ENCODE measurements around the gene PHRF1.

Gene PHRF1

GRCh38 chr11:563812-564578 lies 12.3 kb upstream of the PHRF1 start:
- no peak for TF ChIP-seq CTCF (IDR thresholded peaks at IDR 0.05; ENCODE audit: low read depth, low read length, missing control alignments)
- in situ Hi-C loops (cut with HindIII; ENCODE audit: low sequenced_read_pairs), result no loop called here
- no peak for DNase-seq (ENCODE audit: low read depth)
- H3K4me3 ChIP-seq (ENCODE audit: low read depth, low read length), result no peak overlapping the region

GRCh38 chr11:565921-566509 lies 10.3 kb upstream of the PHRF1 start:
- no peak for TF ChIP-seq CTCF (IDR thresholded peaks at IDR 0.05; ENCODE audit: low read depth, low read length, missing control alignments)
- DNase-seq (ENCODE audit: low read depth), result no peak
- H3K4me3 ChIP-seq (ENCODE audit: low read depth, low read length), result no peak overlapping the region
- in situ Hi-C loops (cut with HindIII; ENCODE audit: low sequenced_read_pairs), result no loop called here

- no peak for TF ChIP-seq CTCF (IDR thresholded peaks at IDR 0.05; ENCODE audit: low read depth, low read length, missing control alignments)
- in situ Hi-C loops (cut with HindIII; ENCODE audit: low sequenced_read_pairs), result no loop called here
Measured at GRCh38 chr11:567011-567628, 9.2 kb upstream of the PHRF1 start.

GRCh38 chr11:567629-568292 lies 8.5 kb upstream of the PHRF1 start:
- in situ Hi-C loops (cut with HindIII; ENCODE audit: low sequenced_read_pairs), result no loop called here
- peak overlapping the region; percentile 48 for H3K4me3 ChIP-seq (ENCODE audit: low read depth, low read length)
- DNase-seq (ENCODE audit: low read depth), result no peak
- no peak for TF ChIP-seq CTCF (IDR thresholded peaks at IDR 0.05; ENCODE audit: low read depth, low read length, missing control alignments)

More at GRCh38 chr11:567011-567628, 9.2 kb upstream of the PHRF1 start:
- DNase-seq (ENCODE audit: low read depth), result no peak
- H3K4me3 ChIP-seq (ENCODE audit: low read depth, low read length), result peak overlapping the region; percentile 48

GRCh38 chr11:568306-569157 lies 7.7 kb upstream of the PHRF1 start:
- peak overlapping the region; percentile 48 for H3K4me3 ChIP-seq (ENCODE audit: low read depth, low read length)
- in situ Hi-C loops (cut with HindIII; ENCODE audit: low sequenced_read_pairs), result no loop called here
- TF ChIP-seq CTCF (IDR thresholded peaks at IDR 0.05; ENCODE audit: low read depth, low read length, missing control alignments), result no peak
- DNase-seq (ENCODE audit: low read depth), result peak; percentile 51
